ENCODE results near the gene TADA3. TPM values are rescaled to one million over a fixed set of nuclear protein-coding genes. Genes with fewer than 3 reads are reported as not detected.

The TADA3 gene
- total RNA-seq, 1 donor from 2014 or later = 64.6 TPM

GRCh38 chr3:9731206-9732079 lies 60.8 kb downstream of the TADA3 start, which contains the start of gene BRPF1:
TSS of gene BRPF1 (plus strand) at chr3:9731735. CDS start at chr3:9734141, 2,406 bp downstream.
- DNase-seq = peak; percentile 98
- no peaks in the 10 kb centered on the region for H3K27me3 Mint-ChIP-seq
- intact Hi-C loops (cut with micrococcal nuclease) = loop anchor here (1.0 to 2.0 kb wide), 7 partner anchors 19 to 369 kb away; partner anchors contain the start of genes CAMK1, CRELD1, MTMR14 and SETD5
- H3K27ac Mint-ChIP-seq = peak within 1 kb of the TSS; percentile 95
- peaks cover 29% of the 10 kb centered on the region for H3K36me3 Mint-ChIP-seq (ENCODE audit: low read depth)
- H3K4me1 Mint-ChIP-seq = peaks cover 65% of the 10 kb centered on the region
- peak within 1 kb of the TSS; percentile 87 for H3K4me3 Mint-ChIP-seq
- no peaks in the 10 kb centered on the region for H3K9me3 Mint-ChIP-seq

DNA sequence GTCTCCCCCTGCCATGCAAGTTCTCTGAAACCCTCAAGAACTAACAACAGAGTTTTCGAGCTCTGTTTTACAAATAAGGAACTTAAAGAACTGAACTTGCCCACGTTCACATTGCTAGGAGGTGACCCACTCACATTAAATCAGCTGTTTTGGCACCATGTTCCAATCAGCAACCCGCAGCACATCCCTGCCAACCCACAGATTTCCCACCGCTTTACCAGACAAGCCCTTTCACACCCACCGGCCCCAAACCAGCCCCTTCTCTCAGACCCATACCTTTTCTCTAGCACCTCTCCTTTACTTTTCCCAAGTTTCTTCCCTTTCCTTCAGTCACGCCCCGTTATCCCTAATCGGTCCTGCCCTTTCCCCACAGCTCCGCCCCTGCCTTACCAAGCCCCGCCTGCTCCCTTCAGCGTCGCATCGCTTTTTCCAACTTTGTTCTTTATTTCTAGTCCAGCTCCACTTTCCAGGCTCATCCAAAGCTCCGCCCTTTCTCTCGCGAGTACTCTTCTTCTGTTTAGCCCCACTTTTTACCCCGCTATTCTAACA lies 61.5 kb downstream of the TADA3 start:
- Mint-ChIP-seq H3K27ac (peak overlapping the region; percentile 95), H3K36me3 (ENCODE audit: low read depth) (peaks cover 25% of the 10 kb centered on the region), H3K27me3 (no peaks in the 10 kb centered on the region), H3K9me3 (no peaks in the 10 kb centered on the region), H3K4me1 (peaks cover 60% of the 10 kb centered on the region), H3K4me3 (peak overlapping the region; percentile 87)
- intact Hi-C loops (cut with micrococcal nuclease) = loop anchor here (1.0 to 2.0 kb wide), 6 partner anchors 20 to 368 kb away; partner anchors contain the start of genes CRELD1, MTMR14, SETD5 and TADA3
- no peak for DNase-seq

Other genes starting within 250 kb of the TADA3 start
- gene LHFPL4, start 238.7 kb downstream of the TADA3 start, total RNA-seq = not detected in 2 replicates
- gene MTMR14, start 143.0 kb downstream of the TADA3 start, total RNA-seq = 42.6 and 43.4 TPM in 2 replicates
- 0.17 TPM in 1 of 2 replicates, not detected in the other for gene CPNE9, start 88.6 kb downstream of the TADA3 start, total RNA-seq
- 41.7 and 45.3 TPM in 2 replicates for gene BRPF1, start 60.7 kb downstream of the TADA3 start, total RNA-seq
- gene OGG1, start 42.5 kb downstream of the TADA3 start, total RNA-seq = 37.0 and 41.1 TPM in 2 replicates
- gene CAMK1, start 22.5 kb downstream of the TADA3 start, total RNA-seq = 81.0 and 83.7 TPM in 2 replicates
- gene ARPC4, start 609 bp upstream of the TADA3 start, total RNA-seq = 263 and 267 TPM in 2 replicates
- gene TTLL3, start 17.8 kb upstream of the TADA3 start, total RNA-seq = 33.2 and 37.7 TPM in 2 replicates
- gene RPUSD3, start 51.5 kb upstream of the TADA3 start, total RNA-seq = 84.3 and 85.7 TPM in 2 replicates
- not detected in 2 replicates for gene CIDEC, start 87.8 kb upstream of the TADA3 start, total RNA-seq
- 39.5 and 41.0 TPM in 2 replicates for gene JAGN1, start 98.1 kb upstream of the TADA3 start, total RNA-seq
- 1.1 TPM in 2 replicates for gene IL17RE, start 110.4 kb upstream of the TADA3 start, total RNA-seq
- gene IL17RC, start 124.6 kb upstream of the TADA3 start, total RNA-seq = 0.28 and 0.42 TPM in 2 replicates
- gene CRELD1, start 141.4 kb upstream of the TADA3 start, total RNA-seq = 22.7 and 23.4 TPM in 2 replicates
- gene PRRT3, start 159.9 kb upstream of the TADA3 start, total RNA-seq = 11.8 and 13.5 TPM in 2 replicates
- gene EMC3, start 194.4 kb upstream of the TADA3 start, total RNA-seq = 41.4 and 42.1 TPM in 2 replicates
- gene FANCD2, start 234.0 kb upstream of the TADA3 start, total RNA-seq = 71.4 and 73.8 TPM in 2 replicates

All from activated CD4-positive, alpha-beta T cell treated with anti-CD3 and anti-CD28 coated beads, Interleukin-2, amount 10 ng/mL, durations not matched to agents 24 days and 14 days (primary cell).